BE2C (cell line): ENCODE results near the gene TP53BP1.

Experiments
- DNase-seq: peaks from one replicate; pipeline ENCODE4 v3.0.0-alpha.2; 2020
- H3K27me3 ChIP-seq: fragments of 250-450 bp; sonication (Bioruptor Pico); 2 replicates; pipeline ENCODE4 v1.5.1; 2020; ENCODE audit warnings: mild to moderate bottlenecking
- H3K36me3 ChIP-seq: fragments of 250-450 bp; sonication (Bioruptor Pico); 2 replicates; pipeline ENCODE4 v1.5.1; 2020; ENCODE audit warnings: mild to moderate bottlenecking
- H3K4me1 ChIP-seq: fragments of 250-450 bp; sonication (Bioruptor Pico); 2 replicates; pipeline ENCODE4 v1.5.1; 2020
- H3K4me3 ChIP-seq: 2 replicates; pipeline ENCODE4 v1.5.1; 2011; ENCODE audit warnings: low read depth, low read length
- H3K9me3 ChIP-seq: fragments of 250-450 bp; sonication (Bioruptor Pico); 2 replicates; pipeline ENCODE4 v1.5.1; 2020
- TF ChIP-seq, protein P1 (sequence below): IDR thresholded peaks from 2 replicates; pipeline ENCODE4 v1.5.1; 2012; ENCODE audit warnings: mild to moderate bottlenecking, low read depth, low read length

Gene TP53BP1

DNA sequence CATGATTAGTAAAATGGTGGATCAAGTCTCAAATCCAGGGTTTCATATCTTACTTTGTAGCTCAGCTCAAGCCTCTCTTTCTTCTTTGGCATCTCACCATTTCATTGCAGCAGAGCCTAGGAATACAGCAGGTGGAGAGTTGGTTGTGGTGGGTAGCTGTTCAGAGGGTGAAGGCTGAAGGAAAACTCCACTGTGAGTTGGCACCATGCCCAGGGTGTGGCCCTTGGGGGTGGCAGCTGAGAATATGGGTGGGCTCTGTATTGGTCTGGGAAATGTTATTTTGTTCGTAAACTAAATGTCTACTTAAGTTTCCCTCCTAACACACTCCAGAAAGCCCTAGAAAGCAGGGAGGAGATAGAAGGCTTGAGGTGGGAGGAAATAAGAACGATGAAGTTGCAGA lies 22.8 kb upstream of the TP53BP1 start:
- TF ChIP-seq, protein P1, sequence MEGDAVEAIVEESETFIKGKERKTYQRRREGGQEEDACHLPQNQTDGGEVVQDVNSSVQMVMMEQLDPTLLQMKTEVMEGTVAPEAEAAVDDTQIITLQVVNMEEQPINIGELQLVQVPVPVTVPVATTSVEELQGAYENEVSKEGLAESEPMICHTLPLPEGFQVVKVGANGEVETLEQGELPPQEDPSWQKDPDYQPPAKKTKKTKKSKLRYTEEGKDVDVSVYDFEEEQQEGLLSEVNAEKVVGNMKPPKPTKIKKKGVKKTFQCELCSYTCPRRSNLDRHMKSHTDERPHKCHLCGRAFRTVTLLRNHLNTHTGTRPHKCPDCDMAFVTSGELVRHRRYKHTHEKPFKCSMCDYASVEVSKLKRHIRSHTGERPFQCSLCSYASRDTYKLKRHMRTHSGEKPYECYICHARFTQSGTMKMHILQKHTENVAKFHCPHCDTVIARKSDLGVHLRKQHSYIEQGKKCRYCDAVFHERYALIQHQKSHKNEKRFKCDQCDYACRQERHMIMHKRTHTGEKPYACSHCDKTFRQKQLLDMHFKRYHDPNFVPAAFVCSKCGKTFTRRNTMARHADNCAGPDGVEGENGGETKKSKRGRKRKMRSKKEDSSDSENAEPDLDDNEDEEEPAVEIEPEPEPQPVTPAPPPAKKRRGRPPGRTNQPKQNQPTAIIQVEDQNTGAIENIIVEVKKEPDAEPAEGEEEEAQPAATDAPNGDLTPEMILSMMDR, result no peak
- H3K9me3 ChIP-seq, result no peaks in the 10 kb centered on the region
- DNase-seq, result no peak
- peaks cover 8% of the 10 kb centered on the region for H3K36me3 ChIP-seq
- no peak overlapping the region for H3K4me3 ChIP-seq
- no peaks in the 10 kb centered on the region for H3K27me3 ChIP-seq
- peaks cover 29% of the 10 kb centered on the region for H3K4me1 ChIP-seq

DNA sequence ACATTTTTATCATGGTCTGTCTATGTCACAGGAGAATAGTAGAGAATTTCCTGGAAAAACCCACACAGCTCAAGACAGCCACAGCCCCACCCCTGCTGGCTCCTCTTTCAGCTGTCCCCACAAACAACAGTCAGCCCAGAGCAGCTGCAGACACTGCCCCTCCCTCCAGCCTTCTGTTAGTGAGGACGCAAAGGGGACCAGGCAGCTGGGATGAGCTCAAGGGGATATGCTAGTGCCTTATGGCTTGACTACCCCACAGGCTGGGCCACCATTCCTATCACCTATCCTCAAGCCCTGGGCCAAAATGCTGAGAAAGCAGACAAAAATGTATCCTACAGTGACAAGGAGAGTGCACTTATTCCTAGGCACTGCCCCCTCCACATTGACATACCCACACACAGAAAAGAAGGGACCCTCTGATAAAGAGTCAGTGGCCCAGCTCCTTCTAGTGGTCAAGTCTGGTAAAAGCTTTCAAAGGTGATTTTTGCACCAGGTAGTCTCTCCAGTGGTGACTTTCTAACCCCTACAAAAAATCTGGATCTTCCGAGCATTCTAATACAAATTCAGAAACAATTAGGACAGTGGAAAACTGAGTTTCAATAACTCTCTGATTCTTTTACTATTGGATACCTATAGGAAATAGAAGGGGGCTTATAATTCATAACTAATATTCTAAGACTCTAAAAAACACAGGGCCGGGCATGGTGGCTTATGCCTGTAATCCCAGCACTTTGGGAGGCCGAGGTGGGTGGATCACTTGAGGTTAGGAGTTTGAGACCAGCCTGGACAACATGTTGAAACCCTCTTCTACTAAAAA lies 21.5 kb upstream of the TP53BP1 start:
- peaks cover 29% of the 10 kb centered on the region for H3K4me1 ChIP-seq
- H3K36me3 ChIP-seq, result no peaks in the 10 kb centered on the region
- H3K9me3 ChIP-seq, result no peaks in the 10 kb centered on the region
- no peaks in the 10 kb centered on the region for H3K27me3 ChIP-seq
- H3K4me3 ChIP-seq, result no peak overlapping the region
- peak; percentile 52 for DNase-seq
- TF ChIP-seq, protein P1, result peak; percentile 87

DNA sequence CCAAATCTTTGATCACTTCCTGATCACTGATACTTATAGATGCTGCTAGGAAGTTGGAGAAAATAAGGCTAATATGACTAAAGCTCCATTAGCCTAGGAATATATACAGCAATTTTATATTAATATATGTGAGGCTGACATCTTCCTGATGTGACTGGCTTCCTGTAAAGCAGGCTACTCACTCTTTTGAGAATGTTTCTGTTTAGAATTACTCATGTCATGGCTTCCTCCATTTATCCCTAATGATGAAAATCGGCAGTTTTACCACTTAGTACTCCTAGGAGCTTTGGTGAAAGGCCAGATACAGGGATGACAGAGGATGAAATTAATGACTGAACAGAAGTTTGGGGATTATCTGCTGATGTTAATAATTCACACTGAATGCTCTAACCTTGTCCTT lies 20.6 kb upstream of the TP53BP1 start:
- H3K9me3 ChIP-seq, result no peaks in the 10 kb centered on the region
- DNase-seq, result no peak
- H3K4me3 ChIP-seq, result no peak overlapping the region
- H3K4me1 ChIP-seq, result peaks cover 27% of the 10 kb centered on the region
- TF ChIP-seq, protein P1, result no peak
- no peaks in the 10 kb centered on the region for H3K36me3 ChIP-seq
- H3K27me3 ChIP-seq, result no peaks in the 10 kb centered on the region

DNA sequence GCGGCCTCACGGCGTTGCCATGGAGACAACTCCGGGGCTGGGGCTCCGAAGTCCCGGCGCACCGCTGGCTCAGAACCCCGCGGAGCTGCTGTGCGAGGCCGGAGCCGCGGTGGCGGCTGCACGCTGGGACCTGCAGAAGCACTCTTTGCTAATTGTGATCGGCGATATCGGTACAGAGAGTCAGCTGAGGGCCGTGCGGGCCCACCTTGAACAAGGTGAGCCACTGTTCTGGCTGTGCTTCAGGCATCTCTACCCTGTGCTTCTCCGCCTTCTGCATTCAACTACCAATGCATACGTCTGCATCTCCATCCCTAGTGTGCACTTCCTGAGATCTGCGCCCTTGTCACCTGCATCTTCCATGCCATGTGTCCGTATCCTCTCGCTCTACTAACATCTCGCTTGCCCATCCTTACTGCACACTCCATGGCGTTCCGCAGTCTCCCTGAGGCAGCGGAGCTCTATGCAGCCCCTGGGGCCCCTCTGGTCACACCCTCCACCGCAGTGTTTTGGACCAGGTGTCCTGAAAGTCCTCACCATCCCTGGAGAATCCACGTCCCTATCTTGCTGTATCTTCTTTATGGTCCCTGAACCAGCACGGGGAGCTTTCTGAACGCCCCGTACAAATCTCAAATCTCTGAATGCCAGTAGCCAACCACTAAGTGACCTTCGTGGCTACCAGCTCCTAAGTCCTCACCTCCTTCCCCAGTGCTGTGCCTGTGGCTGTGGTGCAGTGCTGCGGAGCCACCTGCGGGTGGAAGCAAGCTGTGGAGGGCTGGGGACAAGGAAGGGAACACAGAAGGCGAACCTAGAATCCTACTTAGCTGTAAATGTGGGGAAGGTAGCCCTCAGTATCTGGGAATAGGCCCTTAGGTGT lies 18.3 kb upstream of the TP53BP1 start:
- DNase-seq, result peak; percentile 72

DNA sequence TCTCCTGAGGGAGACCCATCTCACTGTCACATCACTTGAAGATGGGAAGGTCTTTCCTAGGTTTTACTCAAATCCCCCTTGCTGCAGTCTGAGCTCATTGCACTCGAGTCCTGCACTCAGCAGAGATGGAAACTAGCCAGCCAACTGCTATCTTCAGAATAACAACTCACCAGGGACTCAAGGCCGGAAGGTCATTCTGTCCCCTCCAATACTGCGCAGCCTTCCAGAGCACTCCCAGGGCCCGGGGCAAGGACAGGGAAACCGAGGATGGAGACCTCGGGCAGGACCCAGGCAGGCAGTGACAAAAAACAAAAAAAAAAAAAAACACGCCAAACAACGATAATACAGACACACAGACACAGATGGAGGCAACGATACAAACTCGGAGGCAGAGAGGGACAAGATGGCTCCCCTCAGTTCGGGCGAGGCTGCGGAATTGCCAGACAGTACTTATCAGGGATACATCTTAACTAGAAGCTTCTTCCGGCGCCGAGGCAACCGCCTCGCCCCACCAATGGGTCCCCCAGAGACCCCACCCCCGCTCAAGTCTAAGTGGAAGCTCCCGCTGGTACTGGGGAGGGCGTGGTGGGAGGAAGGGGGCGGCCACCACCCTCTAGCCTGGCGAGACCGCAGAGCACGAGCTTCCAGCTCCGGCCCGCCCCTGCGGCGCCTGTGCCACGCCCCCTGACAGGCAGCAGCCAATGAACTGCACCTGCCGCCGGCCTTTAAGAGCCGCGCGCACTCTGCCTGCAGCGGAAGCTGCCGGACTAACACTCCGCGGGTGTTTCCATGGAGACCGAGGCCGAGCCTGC lies 17.4 kb upstream of the TP53BP1 start:
- H3K4me3 ChIP-seq, result peak overlapping the region; percentile 83
- no peaks in the 10 kb centered on the region for H3K36me3 ChIP-seq
- H3K4me1 ChIP-seq, result peaks cover 27% of the 10 kb centered on the region
- H3K27me3 ChIP-seq, result no peaks in the 10 kb centered on the region
- no peaks in the 10 kb centered on the region for H3K9me3 ChIP-seq
- TF ChIP-seq, protein P1, result peak; percentile 68
- peak; percentile 100 for DNase-seq

More for the DNA sequence above, 18.3 kb upstream of the TP53BP1 start:
- Histone ChIP-seq H3K4me3 (peak overlapping the region; percentile 83), H3K27me3 (no peaks in the 10 kb centered on the region), H3K4me1 (peaks cover 24% of the 10 kb centered on the region), H3K9me3 (no peaks in the 10 kb centered on the region), H3K36me3 (no peaks in the 10 kb centered on the region)
- TF ChIP-seq, protein P1, result peak; percentile 57
